Panc1 (cell line): ENCODE measurements around the gene CELA2B. TPM values are rescaled to one million over a fixed set of nuclear protein-coding genes. Genes with fewer than 3 reads are reported as not detected.
"Not testable (repeated sequence)": the region's sequence is repeated elsewhere in the genome, so short reads cannot be mapped to it uniquely, and the experiment has no call there.

Experiments
- ATAC-seq: fragments of 200-7000 bp; cut with Tn5 transposase; 2 replicates; pipeline ENCODE4 v1.9.1; 2020; ENCODE audit warnings: mild to moderate bottlenecking, moderate library complexity
- BruUV-seq: library from RNA; stranded (reverse); fragments of 400-500 nt; replicated peaks from 2 replicates; lab custom pipeline; 2021; lab: Mats Ljungman, UMichigan
- CTCF ChIA-PET: fragments of 300-600 bp; sonication (Branson Sonifier 250); formaldehyde crosslinking; loops from one replicate; lab custom pipeline; 2022; ENCODE audit warnings: antibody characterized with exemption; lab: Charles Lee
- POLR2A ChIA-PET: fragments of 300-600 bp; sonication (Branson Sonifier 250); formaldehyde crosslinking; loops from one replicate; lab custom pipeline; 2022; ENCODE audit warnings: antibody characterized with exemption; lab: Charles Lee
- DNase-seq: peaks from one replicate; pipeline ENCODE4 v3.0.0-alpha.2; 2010; ENCODE audit warnings: low read depth, low spot score
- H3K27ac ChIP-seq: 2 replicates; pipeline ENCODE4 v1.5.1; 2011; ENCODE audit warnings: mild to moderate bottlenecking, low read length, inconsistent platforms
- H3K27me3 ChIP-seq: fragments of 200-500 bp; sonication (Bioruptor generic); 2 replicates; pipeline ENCODE4 v1.6.0; 2014; ENCODE audit warnings: low read length, inconsistent platforms; ENCODE audit not compliant: control insufficient read depth, insufficient read depth
- H3K36me3 ChIP-seq: fragments of 200-500 bp; sonication (Bioruptor generic); 2 replicates; pipeline ENCODE4 v1.5.1; 2014; ENCODE audit warnings: inconsistent platforms, mild to moderate bottlenecking, low read length, moderate library complexity; ENCODE audit not compliant: control insufficient read depth, insufficient read depth
- H3K4me1 ChIP-seq: 2 replicates; pipeline ENCODE4 v1.5.1; 2011; ENCODE audit warnings: inconsistent platforms, mild to moderate bottlenecking, low read length, moderate library complexity; ENCODE audit not compliant: control insufficient read depth, insufficient read depth
- H3K4me3 ChIP-seq, 2 experiments: 2 replicates each; pipeline ENCODE4 v1.5.1; 2011 to 2012; ENCODE audit warnings: low read depth in 2 of 2, low read length in 2 of 2, mild to moderate bottlenecking in 2 of 2, inconsistent platforms in 1 of 2, moderate library complexity in 1 of 2
- H3K9me3 ChIP-seq: fragments of 200-500 bp; sonication (Bioruptor generic); 2 replicates; pipeline ENCODE4 v1.5.1; 2014; ENCODE audit warnings: low read depth, mild to moderate bottlenecking, inconsistent platforms, low read length, moderate library complexity; ENCODE audit not compliant: control insufficient read depth, insufficient read depth
- CTCF ChIP-seq: fragments of 450-650 bp; IDR thresholded peaks from 2 replicates; pipeline ENCODE4 v1.5.1; 2017; ENCODE audit warnings: mild to moderate bottlenecking
- POLR2AphosphoS5 ChIP-seq: IDR thresholded peaks from 2 replicates; pipeline ENCODE4 v1.6.1; 2012; ENCODE audit warnings: mild to moderate bottlenecking, low read depth, low read length, moderate library complexity
- REST ChIP-seq, 2 experiments: IDR thresholded peaks; 2 replicates each; pipeline ENCODE4 v1.6.1; 2011 to 2012; ENCODE audit warnings: low read depth in 2 of 2, control low read depth in 1 of 2, low read length in 1 of 2, mild to moderate bottlenecking in 1 of 2, moderate library complexity in 1 of 2; ENCODE audit not compliant: insufficient read depth in 1 of 2
- SIN3A ChIP-seq: IDR thresholded peaks from 2 replicates; pipeline ENCODE4 v1.6.1; 2012; ENCODE audit warnings: low read depth, mild to moderate bottlenecking, low read length, moderate library complexity, borderline replicate concordance; ENCODE audit not compliant: insufficient read depth
- TCF7L2 ChIP-seq: IDR thresholded peaks from 2 replicates; pipeline ENCODE4 v1.6.1; 2011; ENCODE audit warnings: mild to moderate bottlenecking, low read depth, low read length, inconsistent platforms
- in situ Hi-C: cut with HindIII; loops from 2 replicates; pipeline ENCODE4 v1.10.0; 2016; ENCODE audit warnings: low sequenced_read_pairs, low pct_unique_long_range_greater_than_20kb
- intact Hi-C: fragments of 100-400 bp; cut with micrococcal nuclease; formaldehyde crosslinking; loops from one replicate; pipeline ENCODE4 v1.10.0; 2022; ENCODE audit not compliant: unreplicated experiment
- total RNA-seq: library from RNA; stranded (reverse); gene quantifications from one replicate; pipeline ENCODE4 v1.2.1, GENCODE V29; 2021; ENCODE audit not compliant: unreplicated experiment

CELA2B gene
- total RNA-seq, 1 experiment from 2014 or later: not detected

DNA sequence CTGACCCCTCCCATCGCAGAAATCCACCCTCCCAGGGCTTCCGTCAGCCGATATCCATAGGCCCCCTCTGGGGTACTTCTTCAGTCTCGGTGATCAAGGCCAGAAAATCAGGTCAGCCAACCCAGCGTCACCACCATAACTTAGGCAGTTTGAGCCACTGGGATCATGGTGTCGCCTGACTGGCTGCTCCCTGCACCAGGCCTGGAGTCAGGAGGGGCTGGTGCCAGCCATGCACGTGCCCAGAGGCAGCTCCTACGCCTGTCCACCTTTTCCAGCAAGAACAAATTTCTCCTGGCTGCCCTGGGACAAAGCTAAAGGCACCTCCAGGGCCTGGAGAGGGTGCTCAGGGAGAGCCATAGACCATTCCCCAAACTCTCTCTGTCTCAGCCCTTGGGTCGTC lies 42.4 kb upstream of the CELA2B start:
- POLR2A ChIA-PET: no interaction called here
- BruUV-seq: no TSS peak
- no peak overlapping the region for H3K27ac ChIP-seq
- no peak overlapping the region for H3K4me3 ChIP-seq
- TF ChIP-seq REST (IDR thresholded peaks at IDR 0.05; ENCODE audit: insufficient read depth in 1 of 2, low read depth in 2 of 2, low read length in 1 of 2) (no peak), SIN3A (no peak), CTCF (no peak), POLR2AphosphoS5 (no peak), TCF7L2 (no peak)
- intact Hi-C loops: loop anchor here (10.0 kb wide), 1 partner anchor 71 kb away; no protein-coding TSS in a partner anchor
- H3K9me3 ChIP-seq: no peaks in the 10 kb centered on the region
- CTCF ChIA-PET: no interaction called here
- DNase-seq (no peak), ATAC-seq (no peak)
- H3K4me1 ChIP-seq: peaks cover 11% of the 10 kb centered on the region; the same call in 1 of the 2 replicates
- H3K36me3 ChIP-seq: no peaks in the 10 kb centered on the region
- in situ Hi-C loops: no loop called here
- no peaks in the 10 kb centered on the region for H3K27me3 ChIP-seq

GRCh38 chr1:15434739-15435138 lies 41.2 kb upstream of the CELA2B start:
- peaks cover 11% of the 10 kb centered on the region; the same call in 1 of the 2 replicates for H3K4me1 ChIP-seq
- DNase-seq, CTCF ChIA-PET, H3K27me3 ChIP-seq, POLR2A ChIA-PET, in situ Hi-C loops, BruUV-seq, H3K36me3 ChIP-seq, ATAC-seq, H3K9me3 ChIP-seq, H3K27ac ChIP-seq, H3K4me3 ChIP-seq: not testable (repeated sequence)
- intact Hi-C loops: loop anchor here (10.0 kb wide), 1 partner anchor 70 kb away; no protein-coding TSS in a partner anchor

GRCh38 chr1:15435239-15436077 lies 40.4 kb upstream of the CELA2B start:
- Histone ChIP-seq H3K27me3 (no peaks in the 10 kb centered on the region), H3K36me3 (no peaks in the 10 kb centered on the region), H3K4me3 (no peak overlapping the region), H3K27ac (no peak overlapping the region), H3K9me3 (no peaks in the 10 kb centered on the region), H3K4me1 (peaks cover 11% of the 10 kb centered on the region; the same call in 1 of the 2 replicates)
- TF ChIP-seq SIN3A (no peak), CTCF (no peak), POLR2AphosphoS5 (no peak), REST (IDR thresholded peaks at IDR 0.05; ENCODE audit: insufficient read depth in 1 of 2, low read depth in 2 of 2, low read length in 1 of 2) (no peak), TCF7L2 (no peak)
- in situ Hi-C loops: no loop called here
- ChIA-PET POLR2A (no interaction called here), CTCF (no interaction called here)
- no peak for DNase-seq
- intact Hi-C loops: loop anchor here (10.0 kb wide), 1 partner anchor 69 kb away; no protein-coding TSS in a partner anchor
- BruUV-seq: no TSS peak
- no peak for ATAC-seq
